ENCODE measurements around the gene OSBPL6.
"Not testable (repeated sequence)": the region's sequence is repeated elsewhere in the genome, so short reads cannot be mapped to it uniquely, and the experiment has no call there.

The OSBPL6 gene

DNA sequence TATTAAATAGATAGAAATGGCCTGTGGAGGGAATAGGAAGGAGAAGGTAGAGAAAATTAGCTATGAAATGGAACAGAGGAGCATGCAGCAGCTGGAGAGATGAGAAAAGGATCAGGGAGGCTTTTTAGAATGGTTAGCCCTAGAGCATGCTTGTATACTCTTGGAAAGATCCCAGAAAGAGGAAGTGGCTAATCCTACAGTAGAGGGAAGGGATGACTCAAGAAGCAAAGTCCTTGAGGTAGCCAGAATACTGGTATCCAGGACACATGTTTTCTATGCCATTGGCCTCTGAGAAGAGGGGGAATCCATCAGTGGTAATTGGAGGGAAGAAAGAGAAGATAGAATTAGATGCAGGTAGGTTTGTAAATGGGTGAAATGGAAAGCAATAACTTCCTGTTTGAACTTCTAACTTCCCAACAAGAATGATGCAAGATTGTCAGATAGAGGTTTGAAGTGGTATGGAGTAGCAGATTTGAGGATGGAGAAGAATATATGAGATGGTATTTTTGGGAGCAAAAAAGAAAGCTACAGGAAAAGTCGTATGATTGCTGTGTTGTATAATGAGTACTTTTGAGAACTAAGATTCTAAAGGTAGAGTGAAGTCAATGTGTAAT is 17.1 kb upstream of the OSBPL6 start:
- H3K4me3 ChIP-seq (ENCODE audit: low read depth in 1 of 2, low read length in 2 of 2), result no peak overlapping the region

DNA sequence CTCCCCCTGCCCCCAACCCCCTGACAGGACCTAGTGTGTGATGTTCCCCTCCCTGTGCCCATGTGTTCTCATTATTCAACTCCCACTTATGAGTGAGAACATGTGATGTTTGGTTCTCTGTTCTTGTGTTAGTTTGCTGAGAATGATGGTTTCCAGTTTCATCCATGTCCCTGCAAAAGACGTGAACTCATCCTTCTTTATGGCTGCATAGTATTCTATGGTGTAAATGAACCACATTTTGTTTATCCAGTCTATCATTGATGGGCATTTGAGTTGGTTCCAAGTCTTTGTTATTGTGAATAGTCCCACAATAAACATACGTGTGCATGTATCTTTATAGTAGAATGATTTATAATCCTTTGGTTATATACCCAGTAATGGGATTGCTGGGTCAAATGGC is 13.7 kb upstream of the OSBPL6 start:
- H3K27me3 ChIP-seq (ENCODE audit: low read depth, low read length), result not testable (repeated sequence)

More for the DNA sequence above, 17.1 kb upstream of the OSBPL6 start:
- no peaks in the 10 kb centered on the region for H3K9me3 ChIP-seq (ENCODE audit: control insufficient read depth in 1 of 2, low read length in 2 of 2)
- H3K27me3 ChIP-seq (ENCODE audit: low read depth, low read length), result no peaks in the 10 kb centered on the region
- no peak overlapping the region for H3K27ac ChIP-seq (ENCODE audit: low read length)
- no peaks in the 10 kb centered on the region for H3K36me3 ChIP-seq (ENCODE audit: control insufficient read depth in 1 of 2, insufficient read depth in 2 of 2, low read length in 2 of 2)
- no peaks in the 10 kb centered on the region for H3K4me1 ChIP-seq (ENCODE audit: control insufficient read depth in 1 of 2, insufficient read depth in 2 of 2, low read length in 2 of 2)

DNA sequence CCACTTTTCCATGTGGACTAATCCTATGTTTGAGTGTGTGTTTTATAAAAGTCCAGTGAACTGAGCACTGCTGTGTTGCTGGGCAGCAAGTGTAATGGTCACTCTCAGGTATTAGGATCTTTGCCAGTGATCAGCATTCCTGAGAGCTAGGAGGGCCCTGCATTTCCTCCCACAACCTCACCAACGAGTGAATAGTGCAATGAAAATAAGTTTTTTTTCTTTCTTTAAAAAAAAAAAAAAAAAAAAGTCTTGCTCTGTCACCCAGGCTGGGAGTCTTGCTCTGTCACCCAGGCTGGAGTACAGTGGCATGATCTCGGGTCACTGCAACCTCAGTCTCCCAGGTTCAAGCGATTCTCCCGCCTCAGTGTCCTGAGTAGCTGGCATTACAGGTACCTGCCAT is 6.5 kb upstream of the OSBPL6 start:
- no peaks in the 10 kb centered on the region for H3K27me3 ChIP-seq (ENCODE audit: low read depth, low read length)
- H3K4me3 ChIP-seq (ENCODE audit: low read depth in 1 of 2, low read length in 2 of 2), result no peak overlapping the region
- no peaks in the 10 kb centered on the region for H3K36me3 ChIP-seq (ENCODE audit: control insufficient read depth in 1 of 2, insufficient read depth in 2 of 2, low read length in 2 of 2)
- H3K9me3 ChIP-seq (ENCODE audit: control insufficient read depth in 1 of 2, low read length in 2 of 2), result no peaks in the 10 kb centered on the region
- no peaks in the 10 kb centered on the region for H3K4me1 ChIP-seq (ENCODE audit: control insufficient read depth in 1 of 2, insufficient read depth in 2 of 2, low read length in 2 of 2)
- H3K27ac ChIP-seq (ENCODE audit: low read length), result no peak overlapping the region

More for the DNA sequence above, 13.7 kb upstream of the OSBPL6 start:
- not testable (repeated sequence) for H3K9me3 ChIP-seq (ENCODE audit: control insufficient read depth in 1 of 2, low read length in 2 of 2); H3K4me1 ChIP-seq (ENCODE audit: control insufficient read depth in 1 of 2, insufficient read depth in 2 of 2, low read length in 2 of 2); H3K27ac ChIP-seq (ENCODE audit: low read length); H3K4me3 ChIP-seq (ENCODE audit: low read depth in 1 of 2, low read length in 2 of 2); H3K36me3 ChIP-seq (ENCODE audit: control insufficient read depth in 1 of 2, insufficient read depth in 2 of 2, low read length in 2 of 2)

DNA sequence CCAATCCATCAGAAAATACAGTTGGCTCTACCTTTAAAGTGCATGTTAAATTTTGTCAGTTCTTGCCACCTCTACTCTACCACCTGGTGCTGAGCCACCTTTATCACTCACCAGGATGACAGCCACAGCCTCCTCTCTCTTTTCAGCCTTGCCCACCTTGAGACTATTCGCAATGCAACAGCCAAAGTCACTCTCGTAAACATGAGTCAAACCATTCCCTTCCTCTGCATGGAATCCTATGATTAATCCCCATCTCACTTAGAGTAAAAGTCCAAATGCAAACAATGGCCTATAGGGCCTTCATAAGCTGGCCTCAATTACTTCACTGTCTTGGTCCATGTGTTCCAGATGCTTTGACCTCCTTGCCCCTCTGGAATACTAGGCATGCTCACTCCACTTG is 5.8 kb upstream of the OSBPL6 start:
- Histone ChIP-seq H3K36me3 (ENCODE audit: control insufficient read depth in 1 of 2, insufficient read depth in 2 of 2, low read length in 2 of 2) (no peaks in the 10 kb centered on the region), H3K4me3 (ENCODE audit: low read depth in 1 of 2, low read length in 2 of 2) (no peak overlapping the region), H3K4me1 (ENCODE audit: control insufficient read depth in 1 of 2, insufficient read depth in 2 of 2, low read length in 2 of 2) (peaks cover 0 to 2% of the 10 kb centered on the region in 2 donors), H3K27ac (ENCODE audit: low read length) (no peak overlapping the region), H3K27me3 (ENCODE audit: low read depth, low read length) (no peaks in the 10 kb centered on the region), H3K9me3 (ENCODE audit: control insufficient read depth in 1 of 2, low read length in 2 of 2) (no peaks in the 10 kb centered on the region)

DNA sequence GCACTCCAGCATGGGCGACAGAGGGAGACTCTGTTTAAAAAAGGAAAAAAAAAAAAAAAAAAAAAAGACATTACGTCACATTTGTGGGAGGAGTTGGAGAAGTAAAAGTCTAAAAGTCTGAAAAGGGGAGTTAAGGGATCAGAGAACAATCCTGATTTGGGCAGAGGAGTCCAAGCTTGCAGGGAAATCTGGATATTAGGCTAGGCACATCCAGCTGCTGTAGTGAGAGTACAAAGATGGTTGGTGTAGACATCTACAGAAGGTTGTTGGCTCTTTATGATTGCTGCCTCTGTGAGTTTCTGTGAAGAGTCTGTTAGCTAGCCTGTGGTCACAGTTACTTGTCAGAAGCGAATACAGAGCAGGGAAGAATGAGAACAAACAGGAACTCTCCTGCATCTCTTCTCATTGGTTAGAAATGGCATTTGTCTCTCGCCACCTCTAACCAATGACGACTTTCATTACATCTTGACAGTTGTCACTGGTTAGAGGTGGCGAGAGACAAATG is 3.3 kb upstream of the OSBPL6 start:
- H3K9me3 ChIP-seq (ENCODE audit: control insufficient read depth in 1 of 2, low read length in 2 of 2), result no peaks in the 10 kb centered on the region
- H3K27ac ChIP-seq (ENCODE audit: low read length), result no peak overlapping the region
- no peaks in the 10 kb centered on the region for H3K36me3 ChIP-seq (ENCODE audit: control insufficient read depth in 1 of 2, insufficient read depth in 2 of 2, low read length in 2 of 2)
- no peak overlapping the region for H3K4me3 ChIP-seq (ENCODE audit: low read depth in 1 of 2, low read length in 2 of 2)
- peaks cover 0 to 8% of the 10 kb centered on the region in 2 donors for H3K4me1 ChIP-seq (ENCODE audit: control insufficient read depth in 1 of 2, insufficient read depth in 2 of 2, low read length in 2 of 2)
- no peaks in the 10 kb centered on the region for H3K27me3 ChIP-seq (ENCODE audit: low read depth, low read length)

DNA sequence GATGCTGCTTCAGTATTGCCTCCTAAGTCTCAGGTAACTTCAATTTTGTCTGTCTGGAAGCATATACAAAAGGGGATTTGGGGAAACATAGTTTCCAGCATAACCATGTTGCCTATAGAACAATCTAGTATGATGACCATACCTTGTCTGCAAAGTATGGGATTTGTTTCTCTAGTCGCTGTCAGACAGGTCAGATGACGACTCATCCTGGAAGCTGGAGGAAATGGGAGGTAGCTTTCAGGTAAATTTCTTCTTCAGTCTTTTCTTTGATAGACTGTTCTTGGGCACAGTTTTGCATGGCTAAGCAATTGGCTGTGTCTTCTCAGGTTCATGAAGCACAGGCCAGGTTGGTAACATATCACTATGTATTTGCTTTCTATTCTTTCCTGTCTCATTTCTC is 2.8 kb upstream of the OSBPL6 start:
- H3K4me1 ChIP-seq (ENCODE audit: control insufficient read depth in 1 of 2, insufficient read depth in 2 of 2, low read length in 2 of 2), result peaks cover 0 to 8% of the 10 kb centered on the region in 2 donors

DNA sequence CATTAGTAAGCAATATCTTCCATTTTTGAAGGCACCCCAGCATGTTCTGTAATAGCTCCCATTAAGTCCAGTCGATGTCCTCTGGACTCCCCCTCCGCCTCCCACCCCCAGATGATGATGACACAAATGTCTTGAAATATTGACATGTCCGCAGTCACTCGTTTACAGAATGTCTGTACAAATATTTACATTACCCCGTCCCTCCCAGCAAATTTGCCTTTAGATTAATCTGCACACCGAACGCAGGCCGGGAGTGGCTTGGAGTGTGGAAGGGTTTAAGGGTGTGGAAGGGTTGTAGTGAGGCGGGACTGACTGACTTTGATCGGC is 853 bp upstream of the OSBPL6 start:
- no peak overlapping the region for H3K27ac ChIP-seq (ENCODE audit: low read length)

More for the DNA sequence above, 2.8 kb upstream of the OSBPL6 start:
- no peak overlapping the region for H3K27ac ChIP-seq (ENCODE audit: low read length)
- no peaks in the 10 kb centered on the region for H3K36me3 ChIP-seq (ENCODE audit: control insufficient read depth in 1 of 2, insufficient read depth in 2 of 2, low read length in 2 of 2)
- no peaks in the 10 kb centered on the region for H3K9me3 ChIP-seq (ENCODE audit: control insufficient read depth in 1 of 2, low read length in 2 of 2)
- H3K27me3 ChIP-seq (ENCODE audit: low read depth, low read length), result no peaks in the 10 kb centered on the region
- H3K4me3 ChIP-seq (ENCODE audit: low read depth in 1 of 2, low read length in 2 of 2), result no peak overlapping the region

DNA sequence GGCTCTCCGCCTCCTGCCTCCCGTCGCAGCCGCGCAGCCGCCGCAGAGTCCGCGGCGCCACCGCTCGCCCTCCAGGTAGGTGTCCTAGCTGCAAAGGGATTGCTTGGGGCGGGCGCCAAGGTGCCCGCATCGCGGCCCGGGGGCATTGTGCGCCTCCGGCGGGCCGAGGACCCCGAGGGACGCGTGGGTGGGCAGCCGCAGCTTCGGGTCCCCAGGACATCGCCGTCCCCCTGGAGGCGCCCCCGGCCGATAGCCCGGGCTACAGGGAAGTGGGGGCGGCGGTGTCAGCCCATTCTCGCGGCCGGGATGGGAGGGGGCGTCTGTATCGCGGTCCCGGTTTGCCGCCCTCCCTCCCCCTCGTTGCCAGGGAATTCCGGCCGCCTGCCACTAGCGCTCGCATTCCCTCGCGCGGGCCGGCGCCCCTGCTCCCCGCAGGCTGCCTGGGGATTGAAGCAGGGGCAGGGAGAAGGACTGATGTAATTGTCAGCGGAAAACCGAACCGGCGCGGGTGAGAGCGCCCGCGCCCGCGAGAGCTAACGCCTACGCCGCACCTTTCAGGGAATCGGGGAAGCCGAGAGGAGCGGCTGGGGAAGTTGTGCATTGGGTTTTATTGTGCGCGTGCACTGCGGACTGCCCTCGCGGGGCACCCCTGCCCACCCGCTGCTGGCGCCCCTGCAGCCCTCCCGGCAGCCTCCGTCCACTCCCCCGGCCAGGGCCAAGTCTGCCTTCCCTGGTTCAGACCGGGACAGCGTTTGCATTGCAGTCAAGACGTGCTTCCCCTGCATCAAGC is 483 bp downstream of the OSBPL6 start:
- Histone ChIP-seq H3K36me3 (ENCODE audit: control insufficient read depth in 1 of 2, insufficient read depth in 2 of 2, low read length in 2 of 2) (no peaks in the 10 kb centered on the region), H3K4me1 (ENCODE audit: control insufficient read depth in 1 of 2, insufficient read depth in 2 of 2, low read length in 2 of 2) (peaks cover 0 to 8% of the 10 kb centered on the region in 2 donors), H3K9me3 (ENCODE audit: control insufficient read depth in 1 of 2, low read length in 2 of 2) (no peaks in the 10 kb centered on the region), H3K27me3 (ENCODE audit: low read depth, low read length) (no peaks in the 10 kb centered on the region), H3K4me3 (ENCODE audit: low read depth in 1 of 2, low read length in 2 of 2) (peak overlapping the region; percentile 75 to 88), H3K27ac (ENCODE audit: low read length) (no peak overlapping the region)

More for the DNA sequence above, 853 bp upstream of the OSBPL6 start:
- no peaks in the 10 kb centered on the region for H3K27me3 ChIP-seq (ENCODE audit: low read depth, low read length)
- no peaks in the 10 kb centered on the region for H3K9me3 ChIP-seq (ENCODE audit: control insufficient read depth in 1 of 2, low read length in 2 of 2)
- H3K4me3 ChIP-seq (ENCODE audit: low read depth in 1 of 2, low read length in 2 of 2), result peak overlapping the region; percentile 66 to 88
- H3K4me1 ChIP-seq (ENCODE audit: control insufficient read depth in 1 of 2, insufficient read depth in 2 of 2, low read length in 2 of 2), result peaks cover 0 to 8% of the 10 kb centered on the region in 2 donors
- H3K36me3 ChIP-seq (ENCODE audit: control insufficient read depth in 1 of 2, insufficient read depth in 2 of 2, low read length in 2 of 2), result no peaks in the 10 kb centered on the region

DNA sequence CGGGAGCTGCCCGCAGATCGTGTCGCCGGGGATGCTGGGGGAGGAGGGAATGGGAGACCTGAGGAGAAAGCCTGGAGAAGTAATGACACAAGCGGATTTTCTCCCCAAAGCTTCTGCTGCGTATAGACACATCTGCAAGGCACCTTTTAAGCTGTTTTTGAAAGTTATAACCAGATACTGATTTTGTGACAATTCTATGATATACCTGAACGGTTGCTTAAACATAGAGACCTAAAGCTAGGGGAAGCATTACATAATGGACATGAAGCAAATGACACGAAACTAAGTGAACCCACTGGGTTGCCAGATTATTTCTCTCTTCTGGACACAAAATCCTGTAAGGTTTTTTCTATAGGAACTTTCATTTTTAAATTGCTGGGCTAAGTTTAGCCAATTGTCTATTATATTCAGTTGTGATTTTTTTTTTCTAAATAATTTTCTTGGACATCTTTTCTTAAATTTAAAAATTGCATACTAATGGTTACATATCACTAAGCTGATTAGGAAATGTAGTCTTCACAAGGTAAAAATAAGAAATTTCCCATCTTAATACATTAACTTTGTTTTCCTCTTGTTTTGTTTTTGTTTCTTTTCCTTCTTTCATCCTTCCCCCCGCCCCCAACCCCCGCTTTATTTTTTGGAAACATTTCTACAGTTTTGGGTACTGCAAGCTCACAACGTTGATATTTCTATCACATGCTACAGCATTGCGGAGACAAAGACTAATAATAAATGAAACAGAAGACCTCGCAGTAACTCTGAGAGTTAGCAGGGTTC is 1.3 kb downstream of the OSBPL6 start:
- Histone ChIP-seq H3K4me1 (ENCODE audit: control insufficient read depth in 1 of 2, insufficient read depth in 2 of 2, low read length in 2 of 2) (peaks cover 0 to 8% of the 10 kb centered on the region in 2 donors), H3K4me3 (ENCODE audit: low read depth in 1 of 2, low read length in 2 of 2) (peak overlapping the region; percentile 75 to 88), H3K36me3 (ENCODE audit: control insufficient read depth in 1 of 2, insufficient read depth in 2 of 2, low read length in 2 of 2) (no peaks in the 10 kb centered on the region), H3K27ac (ENCODE audit: low read length) (no peak overlapping the region), H3K27me3 (ENCODE audit: low read depth, low read length) (no peaks in the 10 kb centered on the region), H3K9me3 (ENCODE audit: control insufficient read depth in 1 of 2, low read length in 2 of 2) (no peaks in the 10 kb centered on the region)

DNA sequence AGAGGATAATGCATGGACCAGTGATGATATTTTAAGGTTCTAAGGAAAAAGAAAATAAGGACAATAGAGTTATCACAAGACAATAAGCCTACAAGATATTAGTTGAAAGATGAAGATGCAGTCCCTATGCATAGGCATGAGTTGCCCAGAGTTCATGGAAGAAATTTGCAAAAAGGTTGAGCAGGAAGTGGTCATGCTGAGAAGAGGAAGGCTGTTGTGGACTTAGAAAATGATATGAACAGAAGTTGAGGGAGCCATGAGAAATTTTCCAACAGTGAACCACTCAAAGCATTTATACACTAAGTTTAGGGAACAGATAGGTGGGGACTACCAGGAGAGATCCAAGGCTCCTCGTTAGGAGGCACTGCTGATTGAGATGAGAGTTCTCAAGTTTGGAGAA is 3.5 kb downstream of the OSBPL6 start:
- Histone ChIP-seq H3K4me1 (ENCODE audit: control insufficient read depth in 1 of 2, insufficient read depth in 2 of 2, low read length in 2 of 2) (peaks cover 0 to 8% of the 10 kb centered on the region in 2 donors), H3K36me3 (ENCODE audit: control insufficient read depth in 1 of 2, insufficient read depth in 2 of 2, low read length in 2 of 2) (no peaks in the 10 kb centered on the region), H3K4me3 (ENCODE audit: low read depth in 1 of 2, low read length in 2 of 2) (no peak overlapping the region), H3K27ac (ENCODE audit: low read length) (no peak overlapping the region), H3K9me3 (ENCODE audit: control insufficient read depth in 1 of 2, low read length in 2 of 2) (no peaks in the 10 kb centered on the region), H3K27me3 (ENCODE audit: low read depth, low read length) (no peaks in the 10 kb centered on the region)

DNA sequence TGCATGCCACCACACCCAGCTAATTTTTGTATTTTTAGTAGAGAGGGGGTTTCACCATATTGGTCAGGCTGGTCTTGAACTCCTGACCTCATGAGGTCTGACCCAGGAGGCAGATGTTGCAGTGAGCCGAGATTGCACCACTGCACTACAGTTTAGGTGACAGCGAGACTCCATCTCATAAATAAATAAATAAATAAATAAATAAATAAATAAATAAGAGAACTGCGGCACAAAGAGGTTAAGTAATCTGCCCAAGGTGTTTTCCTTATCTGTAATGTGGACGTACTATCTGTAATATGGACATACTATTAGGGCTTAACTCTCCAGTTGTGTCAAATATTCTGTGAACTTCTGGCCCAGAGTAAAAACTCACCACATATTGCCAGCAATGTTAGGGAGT is 4.1 kb downstream of the OSBPL6 start:
- not testable (repeated sequence) for H3K27me3 ChIP-seq (ENCODE audit: low read depth, low read length); H3K4me1 ChIP-seq (ENCODE audit: control insufficient read depth in 1 of 2, insufficient read depth in 2 of 2, low read length in 2 of 2); H3K9me3 ChIP-seq (ENCODE audit: control insufficient read depth in 1 of 2, low read length in 2 of 2); H3K27ac ChIP-seq (ENCODE audit: low read length); H3K4me3 ChIP-seq (ENCODE audit: low read depth in 1 of 2, low read length in 2 of 2); H3K36me3 ChIP-seq (ENCODE audit: control insufficient read depth in 1 of 2, insufficient read depth in 2 of 2, low read length in 2 of 2)

Measured in muscle layer of duodenum (tissue), 2 donors.